ENCODE results near the gene ABR. TPM values are rescaled to one million over a fixed set of nuclear protein-coding genes. Genes with fewer than 3 reads are reported as not detected.
"Not testable (repeated sequence)": the region's sequence is repeated elsewhere in the genome, so short reads cannot be mapped to it uniquely, and the experiment has no call there.

Gene ABR
- total RNA-seq, 1 donor from 2014 or later: 66.7 TPM

DNA sequence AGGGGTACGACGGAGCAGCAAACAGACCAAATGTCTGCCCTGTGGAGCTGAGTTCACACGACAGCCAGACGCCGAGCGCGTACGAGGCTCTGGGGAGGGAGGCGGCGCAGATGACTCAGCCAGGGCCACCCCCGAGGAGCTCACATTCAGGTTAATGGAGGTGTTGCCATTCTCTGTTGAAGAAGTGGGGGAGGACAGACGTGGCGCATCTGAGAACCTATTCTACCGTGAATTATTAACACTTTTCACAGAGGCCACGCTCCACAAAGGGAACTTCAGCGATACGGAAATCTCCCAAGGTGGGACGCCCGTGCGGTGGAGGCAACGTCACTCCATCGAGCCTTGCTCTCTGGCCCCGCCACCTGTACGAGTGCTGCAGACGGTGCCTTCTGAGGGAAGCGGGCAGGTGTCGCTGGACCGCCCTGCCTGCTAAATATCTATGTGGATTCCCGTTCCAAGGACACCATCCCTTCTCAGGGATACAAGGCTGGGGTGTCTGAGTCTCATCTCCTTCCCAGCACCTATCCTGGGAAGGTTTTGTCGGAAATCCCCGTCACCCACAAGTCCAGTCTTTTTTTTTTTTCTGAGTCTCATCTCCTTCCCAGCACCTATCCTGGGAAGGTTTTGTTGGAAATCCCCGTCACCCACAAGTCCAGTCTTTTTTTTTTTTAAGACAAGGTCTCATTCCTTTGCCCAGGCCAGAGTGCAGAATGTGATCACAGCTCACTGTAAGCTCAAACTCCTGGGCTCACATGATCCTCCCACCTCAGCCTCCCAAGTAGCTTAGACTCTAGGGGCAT, 19.0 kb downstream of the ABR start:
- H3K4me3 Mint-ChIP-seq: no peak overlapping the region
- no peaks in the 10 kb centered on the region for H3K4me1 Mint-ChIP-seq (ENCODE audit: low read depth)
- H3K9me3 Mint-ChIP-seq: no peaks in the 10 kb centered on the region
- H3K36me3 Mint-ChIP-seq (ENCODE audit: low read depth): no peaks in the 10 kb centered on the region
- H3K27me3 Mint-ChIP-seq (ENCODE audit: insufficient read depth): peaks cover 2% of the 10 kb centered on the region
- intact Hi-C loops (cut with micrococcal nuclease): no loop called here
- H3K27ac Mint-ChIP-seq: no peak overlapping the region
- DNase-seq (ENCODE audit: low spot score): no peak

DNA sequence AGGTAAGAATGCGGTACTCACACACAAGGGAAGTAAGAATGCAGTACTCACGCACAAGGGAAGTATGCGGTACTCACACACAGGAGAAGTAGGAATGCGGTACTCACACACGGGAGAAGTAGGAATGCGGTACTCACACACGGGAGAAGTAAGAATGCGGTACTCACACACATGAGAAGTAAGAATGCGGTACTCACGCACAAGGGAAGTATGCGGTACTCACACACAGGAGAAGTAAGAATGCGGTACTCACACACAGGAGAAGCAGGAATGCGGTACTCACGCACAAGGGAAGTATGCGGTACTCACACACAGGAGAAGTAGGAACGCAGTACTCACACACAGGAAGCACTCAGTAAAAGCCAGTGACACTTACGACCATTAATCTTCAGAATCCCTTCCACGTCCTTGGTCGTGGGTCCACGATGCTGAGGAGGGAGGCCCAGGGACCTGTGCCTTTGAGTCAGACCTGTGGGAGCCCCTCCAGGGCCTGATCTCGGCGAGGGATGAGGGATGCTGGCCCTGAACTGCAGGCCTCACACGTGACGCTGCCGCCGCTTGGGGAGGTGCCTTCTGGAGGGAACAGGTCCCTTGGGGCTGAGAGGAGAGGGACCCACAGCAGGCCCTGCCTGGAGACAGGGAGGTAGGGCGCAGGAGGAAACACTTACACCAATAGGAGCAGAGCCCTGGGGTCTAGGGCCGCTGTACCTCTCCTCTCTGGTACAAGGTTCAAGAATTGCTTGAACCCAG, 20.2 kb downstream of the ABR start:
- Mint-ChIP-seq H3K36me3 (ENCODE audit: low read depth) (no peaks in the 10 kb centered on the region), H3K4me3 (no peak overlapping the region), H3K4me1 (ENCODE audit: low read depth) (no peaks in the 10 kb centered on the region), H3K9me3 (no peaks in the 10 kb centered on the region), H3K27me3 (ENCODE audit: insufficient read depth) (peaks cover 2% of the 10 kb centered on the region), H3K27ac (no peak overlapping the region)
- intact Hi-C loops (cut with micrococcal nuclease): no loop called here
- DNase-seq (ENCODE audit: low spot score): no peak

DNA sequence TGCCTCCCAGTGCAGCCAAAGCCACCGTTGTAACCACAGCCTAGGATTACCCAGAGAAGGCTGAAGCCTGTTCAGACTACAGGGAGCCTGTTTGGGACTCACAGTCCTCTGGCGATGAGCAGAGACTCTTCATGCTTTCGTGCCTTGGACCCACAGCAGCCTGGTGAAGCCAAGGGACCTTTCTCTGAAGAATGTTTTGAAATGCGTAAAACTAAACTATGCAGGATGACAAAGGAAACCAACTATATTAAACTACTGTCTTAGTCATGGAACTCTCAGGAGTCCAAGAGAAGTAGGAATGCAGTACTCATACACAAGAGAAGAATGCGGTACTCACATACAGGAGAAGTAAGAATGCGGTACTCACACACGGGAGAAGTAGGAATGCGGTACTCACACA, 20.9 kb downstream of the ABR start:
- Mint-ChIP-seq H3K9me3 (no peaks in the 10 kb centered on the region), H3K27me3 (ENCODE audit: insufficient read depth) (peaks cover 2% of the 10 kb centered on the region), H3K4me1 (ENCODE audit: low read depth) (no peaks in the 10 kb centered on the region), H3K27ac (no peak overlapping the region), H3K4me3 (no peak overlapping the region), H3K36me3 (ENCODE audit: low read depth) (no peaks in the 10 kb centered on the region)
- DNase-seq (ENCODE audit: low spot score): no peak
- intact Hi-C loops (cut with micrococcal nuclease): no loop called here

- peaks cover 1% of the 10 kb centered on the region for H3K27me3 Mint-ChIP-seq (ENCODE audit: insufficient read depth)
- H3K9me3 Mint-ChIP-seq: no peaks in the 10 kb centered on the region
- DNase-seq (ENCODE audit: low spot score): no peak
- H3K4me1 Mint-ChIP-seq (ENCODE audit: low read depth): no peaks in the 10 kb centered on the region
- intact Hi-C loops (cut with micrococcal nuclease): no loop called here
- H3K4me3 Mint-ChIP-seq: no peak overlapping the region
- H3K27ac Mint-ChIP-seq: no peak overlapping the region
- H3K36me3 Mint-ChIP-seq (ENCODE audit: low read depth): no peaks in the 10 kb centered on the region
Observed at GRCh38 chr17:1156864-1157263, 22.9 kb downstream of the ABR start.

DNA sequence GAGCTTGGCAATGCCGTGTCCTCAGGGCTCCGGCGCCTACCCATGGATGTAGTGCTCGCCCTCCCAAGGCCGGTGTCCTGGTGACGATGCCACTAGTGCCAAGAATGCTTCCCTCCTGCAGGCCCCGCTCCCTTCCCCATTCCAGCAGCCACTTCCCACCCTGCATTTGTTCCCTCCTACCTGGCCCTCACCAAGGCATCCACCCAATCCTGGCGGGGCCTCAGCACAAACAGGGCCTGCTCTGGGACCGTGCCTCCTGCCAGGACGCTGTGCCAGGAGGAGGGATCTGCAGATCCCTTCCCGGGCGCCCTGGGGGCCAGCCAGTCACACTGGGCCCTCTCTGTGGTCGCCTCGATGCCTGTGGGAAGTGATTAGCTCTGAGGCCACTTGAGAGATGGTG, 25.1 kb downstream of the ABR start:
- H3K27ac Mint-ChIP-seq: no peak overlapping the region
- H3K36me3 Mint-ChIP-seq (ENCODE audit: low read depth): no peaks in the 10 kb centered on the region
- no peaks in the 10 kb centered on the region for H3K9me3 Mint-ChIP-seq
- H3K4me3 Mint-ChIP-seq: no peak overlapping the region
- no peak for DNase-seq (ENCODE audit: low spot score)
- H3K27me3 Mint-ChIP-seq (ENCODE audit: insufficient read depth): peaks cover 3% of the 10 kb centered on the region
- no peaks in the 10 kb centered on the region for H3K4me1 Mint-ChIP-seq (ENCODE audit: low read depth)
- intact Hi-C loops (cut with micrococcal nuclease): no loop called here

GRCh38 chr17:1153795-1154546, 25.8 kb downstream of the ABR start:
- Mint-ChIP-seq H3K9me3 (no peaks in the 10 kb centered on the region), H3K36me3 (ENCODE audit: low read depth) (no peaks in the 10 kb centered on the region), H3K27ac (no peak overlapping the region), H3K27me3 (ENCODE audit: insufficient read depth) (peaks cover 3% of the 10 kb centered on the region), H3K4me3 (no peak overlapping the region), H3K4me1 (ENCODE audit: low read depth) (no peaks in the 10 kb centered on the region)
- no peak for DNase-seq (ENCODE audit: low spot score)
- intact Hi-C loops (cut with micrococcal nuclease): no loop called here

- H3K36me3 Mint-ChIP-seq (ENCODE audit: low read depth); H3K27me3 Mint-ChIP-seq (ENCODE audit: insufficient read depth); H3K4me1 Mint-ChIP-seq (ENCODE audit: low read depth); DNase-seq (ENCODE audit: low spot score); H3K27ac Mint-ChIP-seq; intact Hi-C loops (cut with micrococcal nuclease); H3K4me3 Mint-ChIP-seq; H3K9me3 Mint-ChIP-seq: not testable (repeated sequence)
Observed at GRCh38 chr17:1152582-1152981, 27.2 kb downstream of the ABR start.

DNA sequence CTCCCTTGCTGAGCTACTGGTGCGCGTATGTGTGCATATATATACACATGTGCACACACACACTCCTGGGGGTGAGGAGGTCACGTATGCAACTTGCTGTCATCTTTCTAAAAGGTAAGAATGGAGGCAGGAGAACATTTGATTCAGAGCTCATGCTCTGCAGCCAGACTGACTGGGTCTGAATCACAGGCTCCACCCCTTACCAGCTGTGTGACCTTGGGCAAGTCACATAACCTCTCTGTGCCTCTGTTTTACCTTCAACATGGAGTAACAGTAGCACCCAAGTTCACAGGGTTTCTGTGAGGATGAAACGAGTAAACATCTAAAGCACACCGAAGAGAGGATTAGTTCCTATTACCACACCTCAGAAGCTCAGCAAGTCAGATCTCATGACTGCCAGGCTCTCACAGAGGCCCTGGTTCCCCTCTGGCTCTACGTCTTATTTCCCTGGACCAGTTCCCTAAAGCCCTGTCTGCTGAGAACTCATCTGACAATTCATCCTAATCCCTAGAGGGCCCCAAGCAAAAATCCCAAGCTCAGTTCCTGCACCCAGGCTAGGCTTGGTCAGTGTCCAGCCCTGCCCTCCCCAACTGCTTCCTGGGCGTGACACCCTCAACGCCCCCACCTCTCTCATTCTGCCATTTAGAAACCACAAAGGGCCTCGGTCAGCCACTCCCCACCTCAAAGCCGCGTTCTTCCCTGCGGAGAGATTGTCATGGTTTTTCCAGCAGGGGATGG, 28.7 kb downstream of the ABR start:
- no peaks in the 10 kb centered on the region for H3K9me3 Mint-ChIP-seq
- H3K4me1 Mint-ChIP-seq (ENCODE audit: low read depth): no peaks in the 10 kb centered on the region
- peaks cover 3% of the 10 kb centered on the region for H3K27me3 Mint-ChIP-seq (ENCODE audit: insufficient read depth)
- H3K27ac Mint-ChIP-seq: no peak overlapping the region
- no peak for DNase-seq (ENCODE audit: low spot score)
- H3K4me3 Mint-ChIP-seq: no peak overlapping the region
- intact Hi-C loops (cut with micrococcal nuclease): no loop called here
- no peaks in the 10 kb centered on the region for H3K36me3 Mint-ChIP-seq (ENCODE audit: low read depth)

DNA sequence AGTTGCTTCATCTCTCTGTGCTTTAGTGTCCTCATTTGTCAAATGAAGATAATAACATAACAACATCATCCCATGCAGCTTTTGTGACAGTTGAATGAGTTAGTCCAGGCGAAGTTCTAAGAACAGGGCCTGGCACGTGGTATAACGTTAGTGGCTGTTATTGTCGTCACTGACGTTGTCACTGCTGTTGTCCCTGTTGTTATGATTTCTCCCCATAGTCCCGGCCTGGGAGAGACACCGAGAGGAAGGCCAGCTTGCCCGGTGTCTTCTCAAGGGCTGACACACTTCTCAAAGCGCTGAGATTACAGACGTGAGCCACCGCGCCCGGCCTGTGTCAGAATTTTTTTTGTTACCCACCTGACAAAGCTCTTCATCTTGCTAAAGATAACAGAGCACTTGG, 29.9 kb downstream of the ABR start:
- Mint-ChIP-seq H3K27me3 (ENCODE audit: insufficient read depth) (peaks cover 4% of the 10 kb centered on the region), H3K27ac (peak overlapping the region; percentile 4), H3K4me1 (ENCODE audit: low read depth) (no peaks in the 10 kb centered on the region), H3K9me3 (no peaks in the 10 kb centered on the region), H3K36me3 (ENCODE audit: low read depth) (no peaks in the 10 kb centered on the region), H3K4me3 (no peak overlapping the region)
- intact Hi-C loops (cut with micrococcal nuclease): no loop called here
- DNase-seq (ENCODE audit: low spot score): no peak

DNA sequence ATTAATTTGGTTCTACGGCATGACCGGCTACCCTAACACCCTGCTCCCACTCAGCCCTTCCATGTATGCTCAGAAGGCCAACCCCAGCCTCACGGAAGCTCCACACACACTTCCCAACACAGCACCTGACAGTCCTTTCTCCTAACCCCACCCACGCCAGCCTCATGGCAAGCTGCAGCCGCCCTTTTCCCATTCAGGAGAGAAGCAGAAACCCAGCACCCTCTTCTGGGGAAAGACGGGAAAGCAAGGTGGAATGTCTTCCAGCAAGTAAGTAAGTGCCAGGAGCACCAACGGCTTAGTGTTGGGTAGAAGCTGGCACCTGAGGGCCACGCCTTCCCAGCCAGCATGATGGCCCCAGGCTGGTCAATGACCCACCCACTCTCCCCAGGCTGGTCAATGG, 32.1 kb downstream of the ABR start:
- H3K36me3 Mint-ChIP-seq (ENCODE audit: low read depth): no peaks in the 10 kb centered on the region
- no peak overlapping the region for H3K4me3 Mint-ChIP-seq
- peaks cover 4% of the 10 kb centered on the region for H3K27me3 Mint-ChIP-seq (ENCODE audit: insufficient read depth)
- no peak for DNase-seq (ENCODE audit: low spot score)
- no peaks in the 10 kb centered on the region for H3K4me1 Mint-ChIP-seq (ENCODE audit: low read depth)
- intact Hi-C loops (cut with micrococcal nuclease): no loop called here
- H3K27ac Mint-ChIP-seq: no peak overlapping the region
- H3K9me3 Mint-ChIP-seq: no peaks in the 10 kb centered on the region

- H3K27me3 Mint-ChIP-seq (ENCODE audit: insufficient read depth): peaks cover 4% of the 10 kb centered on the region
- no peaks in the 10 kb centered on the region for H3K36me3 Mint-ChIP-seq (ENCODE audit: low read depth)
- H3K4me1 Mint-ChIP-seq (ENCODE audit: low read depth): no peaks in the 10 kb centered on the region
- no peak for DNase-seq (ENCODE audit: low spot score)
- no peaks in the 10 kb centered on the region for H3K9me3 Mint-ChIP-seq
- no peak overlapping the region for H3K27ac Mint-ChIP-seq
- intact Hi-C loops (cut with micrococcal nuclease): no loop called here
- H3K4me3 Mint-ChIP-seq: no peak overlapping the region
Observed at GRCh38 chr17:1146561-1147265, 33.1 kb downstream of the ABR start.

- no peak for DNase-seq (ENCODE audit: low spot score)
- H3K9me3 Mint-ChIP-seq: no peaks in the 10 kb centered on the region
- H3K36me3 Mint-ChIP-seq (ENCODE audit: low read depth): no peaks in the 10 kb centered on the region
- no peak overlapping the region for H3K4me3 Mint-ChIP-seq
- no peak overlapping the region for H3K27ac Mint-ChIP-seq
- intact Hi-C loops (cut with micrococcal nuclease): no loop called here
- H3K4me1 Mint-ChIP-seq (ENCODE audit: low read depth): no peaks in the 10 kb centered on the region
- H3K27me3 Mint-ChIP-seq (ENCODE audit: insufficient read depth): peaks cover 1% of the 10 kb centered on the region
Observed at GRCh38 chr17:1145311-1145986, 34.3 kb downstream of the ABR start.
